CD14-positive monocyte (primary cell): ENCODE measurements around the gene SPHK1. TPM values are rescaled to one million over a fixed set of nuclear protein-coding genes. Genes with fewer than 3 reads are reported as not detected.
"Not testable (repeated sequence)": the region's sequence is repeated elsewhere in the genome, so short reads cannot be mapped to it uniquely, and the experiment has no call there.

ENCODE experiments used
- DNase-seq, 3 donors: peaks; one replicate each; pipeline ENCODE4 v3.0.0-alpha.2; 2011 to 2022
- H2AFZ ChIP-seq: 2 replicates; pipeline ENCODE4 v1.6.0; 2012; ENCODE audit warnings: mild to moderate bottlenecking, low read depth, low read length, inconsistent platforms; ENCODE audit not compliant: insufficient read depth, poor library complexity, severe bottlenecking
- H3K27ac ChIP-seq, 2 donors: 1 replicate in 1 of 2; 2 replicates in 1 of 2; pipeline ENCODE4 v1.5.1; 2012 to 2013; ENCODE audit warnings: low read length in 2 of 2, control low read depth in 1 of 2, inconsistent platforms in 1 of 2, low read depth in 1 of 2, mild to moderate bottlenecking in 1 of 2
- H3K27me3 ChIP-seq, 2 donors: one replicate each; pipeline versions ENCODE4 v1.6.0 to v1.6.1; 2011 to 2013; ENCODE audit warnings: low read length in 2 of 2; ENCODE audit not compliant: control insufficient read depth in 2 of 2, insufficient read depth in 2 of 2
- H3K36me3 ChIP-seq, 2 donors: replicated peaks in 1 of 2; 1 replicate in 1 of 2; 2 replicates in 1 of 2; pipeline versions ENCODE4 v1.5.1 to v1.6.1; 2012 to 2013; ENCODE audit warnings: low read length in 2 of 2, control low read depth in 1 of 2, inconsistent platforms in 1 of 2, mild to moderate bottlenecking in 1 of 2; ENCODE audit not compliant: insufficient read depth in 2 of 2, control insufficient read depth in 1 of 2
- H3K4me1 ChIP-seq, 2 donors: 1 replicate in 1 of 2; 2 replicates in 1 of 2; pipeline versions ENCODE4 v1.5.1 to v1.6.1; 2012 to 2013; ENCODE audit warnings: low read length in 2 of 2, control low read depth in 1 of 2, inconsistent platforms in 1 of 2, mild to moderate bottlenecking in 1 of 2, moderate library complexity in 1 of 2; ENCODE audit not compliant: insufficient read depth in 2 of 2, control insufficient read depth in 1 of 2
- H3K4me2 ChIP-seq: replicated peaks from 2 replicates; pipeline ENCODE3; 2012; ENCODE audit warnings: low read length, moderate library complexity, mild to moderate bottlenecking; ENCODE audit not compliant: poor library complexity, severe bottlenecking; ENCODE audit errors: extremely low read depth
- H3K4me3 ChIP-seq, 3 experiments: fragments of 200-600 bp in 1 of 3; sonication (generic) in 1 of 3; replicated peaks in 1 of 3; 1 replicate in 2 of 3; 2 replicates in 1 of 3; pipeline ENCODE4 v1.5.1; 2011 to 2013; ENCODE audit warnings: low read length in 3 of 3, mild to moderate bottlenecking in 3 of 3, control low read depth in 2 of 3, low read depth in 2 of 3, inconsistent platforms in 1 of 3, moderate library complexity in 1 of 3
- H3K79me2 ChIP-seq: 2 replicates; pipeline ENCODE4 v1.6.0; 2012; ENCODE audit warnings: mild to moderate bottlenecking, control low read depth, inconsistent platforms, low read length, moderate library complexity; ENCODE audit not compliant: insufficient read depth
- H3K9ac ChIP-seq: 2 replicates; pipeline ENCODE4 v1.6.0; 2017; ENCODE audit warnings: low read length, mild to moderate bottlenecking; ENCODE audit not compliant: insufficient read depth, poor library complexity, severe bottlenecking
- H3K9me3 ChIP-seq, 2 donors: replicated peaks in 1 of 2; 1 replicate in 1 of 2; 2 replicates in 1 of 2; pipeline versions ENCODE4 v1.5.1 to v1.6.1; 2012 to 2013; ENCODE audit warnings: low read length in 2 of 2, control low read depth in 1 of 2; ENCODE audit not compliant: control insufficient read depth in 1 of 2, insufficient read depth in 1 of 2
- H4K20me1 ChIP-seq: 2 replicates; pipeline ENCODE4 v1.6.0; 2012; ENCODE audit warnings: mild to moderate bottlenecking, low read length, control low read depth, moderate library complexity; ENCODE audit not compliant: insufficient read depth
- H3K27ac Mint-ChIP-seq, 7 donors: one replicate each; pipeline ENCODE4 v1.8.0; 2020; ENCODE audit warnings: mild to moderate bottlenecking in 7 of 7, mixed read lengths in 7 of 7, moderate library complexity in 6 of 7, inconsistent platforms in 2 of 7
- H3K27me3 Mint-ChIP-seq, 3 donors: one replicate each; pipeline ENCODE4 v1.8.0; 2021 to 2022; ENCODE audit warnings: low read depth in 3 of 3, mild to moderate bottlenecking in 3 of 3, mixed read lengths in 3 of 3, moderate library complexity in 3 of 3, inconsistent platforms in 1 of 3
- H3K36me3 Mint-ChIP-seq, 2 donors: one replicate each; pipeline ENCODE4 v1.8.0; 2020; ENCODE audit warnings: mixed read lengths in 2 of 2, inconsistent platforms in 1 of 2, mild to moderate bottlenecking in 1 of 2
- H3K4me1 Mint-ChIP-seq: one replicate; pipeline ENCODE4 v1.8.0; 2020; ENCODE audit warnings: mild to moderate bottlenecking, mixed read lengths
- H3K4me3 Mint-ChIP-seq, 2 donors: one replicate each; pipeline ENCODE4 v1.8.0; 2020; ENCODE audit warnings: mild to moderate bottlenecking in 2 of 2, mixed read lengths in 2 of 2, moderate library complexity in 1 of 2
- H3K9me3 Mint-ChIP-seq, 7 donors: one replicate each; pipeline ENCODE4 v1.8.0; 2020 to 2022; ENCODE audit warnings: mixed read lengths in 7 of 7, mild to moderate bottlenecking in 6 of 7, moderate library complexity in 6 of 7, inconsistent platforms in 2 of 7
- CTCF ChIP-seq: fragments of 200-600 bp; IDR thresholded peaks from one replicate; pipeline ENCODE4 v1.8.0; 2022; ENCODE audit warnings: antibody characterized with exemption, mild to moderate bottlenecking
- whole genome bisulfite sequencing: methylation state at CpG from one replicate; pipeline ENCODE4 v1.1.5; 2013; ENCODE audit warnings: missing lambda C conversion rate; ENCODE audit not compliant: insufficient coverage; 5-methylcytosine and 5-hydroxymethylcytosine counted together
- intact Hi-C, 2 donors: fragments of 100-400 bp; cut with micrococcal nuclease; formaldehyde crosslinking; loops; one replicate each; pipeline versions ENCODE4 v1.15.0 to v1.15.1; 2023
- polyA plus RNA-seq, 3 donors: library from polyadenylated mRNA; depleted of rRNA in 1 of 3; unstranded in 2 of 3; stranded (reverse) in 1 of 3; fragments of 300-500 nt in 2 of 3; fragments of >200 nt in 1 of 3; fragmentation: Illumina TruSeq in 2 of 3; gene quantifications; 1 replicate in 2 of 3; 2 replicates in 1 of 3; pipeline ENCODE4 v1.2.3, GENCODE V29; 2012 to 2021

The SPHK1 gene
- polyA plus RNA-seq, 3 donors, result 12.9 to 33.9 (median 19.1) TPM

- TF ChIP-seq CTCF, result no peak
- H3K36me3 Mint-ChIP-seq, result peaks cover 58 to 81% of the 10 kb centered on the region in 2 donors
- Histone ChIP-seq H3K4me2 (no peak overlapping the region), H3K36me3 (peaks cover 18 to 68% of the 10 kb centered on the region in 2 donors), H3K27ac (no peak overlapping the region), H4K20me1 (no peaks in the 10 kb centered on the region), H2AFZ (no peak overlapping the region), H3K79me2 (no peaks in the 10 kb centered on the region), H3K9ac (no peak overlapping the region), H3K4me1 (no peaks in the 10 kb centered on the region), H3K4me3 (no peak overlapping the region), H3K9me3 (no peaks in the 10 kb centered on the region), H3K27me3 (no peaks in the 10 kb centered on the region)
- intact Hi-C loops, result no loop called here
- peaks cover 0 to 5% (median 2%) of the 10 kb centered on the region in 3 donors for H3K27me3 Mint-ChIP-seq
- WGBS, result 100% methylated on average over 7 of the region's 7 CpGs
- H3K4me1 Mint-ChIP-seq, result peaks cover 4% of the 10 kb centered on the region
- H3K27ac Mint-ChIP-seq, result peak overlapping the region in 3 of 7 donors; percentile 26 to 44 (median 30)
- H3K4me3 Mint-ChIP-seq, result no peak overlapping the region
- H3K9me3 Mint-ChIP-seq, result peaks cover 0 to 2% (median 0%) of the 10 kb centered on the region in 7 donors
- DNase-seq, result no peak
These were observed 41.3 kb upstream of the SPHK1 start for GRCh38 chr17:76343106-76343505.

GRCh38 chr17:76345377-76345974 is 38.9 kb upstream of the SPHK1 start:
- no peaks in the 10 kb centered on the region for H4K20me1 ChIP-seq
- no peak overlapping the region for H3K4me2 ChIP-seq
- WGBS, result 66% methylated on average over 6 of the region's 14 CpGs
- Mint-ChIP-seq H3K27me3 (peaks cover 0 to 2% (median 0%) of the 10 kb centered on the region in 3 donors), H3K4me1 (peaks cover 4% of the 10 kb centered on the region), H3K4me3 (no peak overlapping the region), H3K36me3 (peaks cover 53 to 69% of the 10 kb centered on the region in 2 donors), H3K9me3 (peaks cover 0 to 2% (median 0%) of the 10 kb centered on the region in 7 donors), H3K27ac (peak overlapping the region in 3 of 7 donors; percentile 42 to 59 (median 58))
- no peaks in the 10 kb centered on the region for H3K27me3 ChIP-seq
- H3K9me3 ChIP-seq, result no peaks in the 10 kb centered on the region
- TF ChIP-seq CTCF, result no peak
- H3K4me1 ChIP-seq, result no peaks in the 10 kb centered on the region
- intact Hi-C loops, result loop anchor here in 1 of 2 donors (5.0 kb wide), 1 partner anchor 33 kb away; no protein-coding TSS in a partner anchor
- no peak overlapping the region for H3K4me3 ChIP-seq
- no peak overlapping the region for H3K9ac ChIP-seq
- H3K79me2 ChIP-seq, result peaks cover 8% of the 10 kb centered on the region
- H3K36me3 ChIP-seq, result peaks cover 18 to 68% of the 10 kb centered on the region in 2 donors
- no peak overlapping the region for H2AFZ ChIP-seq
- no peak for DNase-seq
- no peak overlapping the region for H3K27ac ChIP-seq

- 100% methylated on average over 11 of the region's 11 CpGs for WGBS
- intact Hi-C loops, result loop anchor here in 1 of 2 donors (5.0 kb wide), 1 partner anchor 35 kb away; no protein-coding TSS in a partner anchor
- H3K9me3 ChIP-seq, H3K4me1 Mint-ChIP-seq, H3K27me3 ChIP-seq, H3K27ac ChIP-seq, H3K4me2 ChIP-seq, H2AFZ ChIP-seq, H3K4me3 ChIP-seq, DNase-seq, H4K20me1 ChIP-seq, H3K9ac ChIP-seq, H3K4me3 Mint-ChIP-seq, H3K27me3 Mint-ChIP-seq, H3K4me1 ChIP-seq, H3K9me3 Mint-ChIP-seq: not testable (repeated sequence)
- Histone ChIP-seq H3K79me2 (peaks cover 23% of the 10 kb centered on the region), H3K36me3 (peaks cover 18 to 56% of the 10 kb centered on the region in 2 donors)
- peaks cover 45 to 54% of the 10 kb centered on the region in 2 donors for H3K36me3 Mint-ChIP-seq
- H3K27ac Mint-ChIP-seq, result peak overlapping the region in 2 of 7 donors; percentile 12 to 14
These were observed 37.5 kb upstream of the SPHK1 start for GRCh38 chr17:76346936-76347335.
